Kidney glomerular epithelial cell (primary cell): Measurements from ENCODE around the gene ZNF469.
"Not testable (repeated sequence)": the region's sequence is repeated elsewhere in the genome, so short reads cannot be mapped to it uniquely, and the experiment has no call there.

Experiments
- DNase-seq: peaks from one replicate; lab custom pipeline; 2025; lab: John Stamatoyannopoulos, UW

Gene ZNF469

GRCh38 chr16:88410297-88410968, 27.7 kb downstream of the ZNF469 start:
- DNase-seq, result not testable (repeated sequence)

GRCh38 chr16:88411951-88412576, 29.3 kb downstream of the ZNF469 start:
- DNase-seq, result no peak

GRCh38 chr16:88412766-88413165, 30.0 kb downstream of the ZNF469 start:
- no peak for DNase-seq

- no peak for DNase-seq
Measured at GRCh38 chr16:88413231-88413630, 30.5 kb downstream of the ZNF469 start.

GRCh38 chr16:88413631-88414030, 30.9 kb downstream of the ZNF469 start:
- DNase-seq, result no peak

GRCh38 chr16:88414521-88415380, 32.0 kb downstream of the ZNF469 start:
- DNase-seq, result no peak

GRCh38 chr16:88415381-88415705, 32.6 kb downstream of the ZNF469 start:
- no peak for DNase-seq

GRCh38 chr16:88415713-88416323, 33.1 kb downstream of the ZNF469 start:
- DNase-seq, result no peak

- no peak for DNase-seq
Measured at GRCh38 chr16:88416686-88417085, 33.9 kb downstream of the ZNF469 start.

GRCh38 chr16:88417684-88418476, 35.1 kb downstream of the ZNF469 start:
- DNase-seq, result no peak

- no peak for DNase-seq
Measured at GRCh38 chr16:88418869-88419268, 36.1 kb downstream of the ZNF469 start.

GRCh38 chr16:88419790-88420189, 37.0 kb downstream of the ZNF469 start:
- DNase-seq, result no peak

- DNase-seq, result no peak
Measured at GRCh38 chr16:88420496-88420895, 37.7 kb downstream of the ZNF469 start.

GRCh38 chr16:88421301-88421700, 38.5 kb downstream of the ZNF469 start:
- DNase-seq, result no peak

GRCh38 chr16:88421871-88422433, 39.2 kb downstream of the ZNF469 start:
- no peak for DNase-seq

GRCh38 chr16:88422733-88423447, 40.1 kb downstream of the ZNF469 start:
- no peak for DNase-seq

- DNase-seq, result no peak
Measured at GRCh38 chr16:88423448-88423850, 40.7 kb downstream of the ZNF469 start.

- no peak for DNase-seq
Measured at GRCh38 chr16:88424587-88425235, 42.0 kb downstream of the ZNF469 start.

- DNase-seq, result no peak
Measured at GRCh38 chr16:88426018-88426417, 43.3 kb downstream of the ZNF469 start.

- DNase-seq, result no peak
Measured at GRCh38 chr16:88427376-88427775, 44.6 kb downstream of the ZNF469 start.
